AG10803 (cell line): Measurements from ENCODE around the gene HMGCLL1.
A peak's percentile ranks its signal among the peaks of the same experiment; 100 is the strongest.

Experiments
- DNase-seq: peaks from one replicate; pipeline ENCODE4 v3.0.0; 2010; ENCODE audit warnings: low read depth
- H3K4me3 ChIP-seq: 2 replicates; pipeline ENCODE4 v1.5.1; 2011; ENCODE audit warnings: mild to moderate bottlenecking, low read length, control low read depth
- CTCF ChIP-seq: conservative IDR thresholded peaks from 2 replicates; pipeline ENCODE4 v1.5.1; 2011; ENCODE audit warnings: mild to moderate bottlenecking, low read length, control low read depth, inconsistent platforms

Gene HMGCLL1

GRCh38 chr6:55449225-55449624 is 129.8 kb downstream of the HMGCLL1 start:
- no peak for DNase-seq
- no peak overlapping the region for H3K4me3 ChIP-seq
- TF ChIP-seq CTCF: no peak

DNA sequence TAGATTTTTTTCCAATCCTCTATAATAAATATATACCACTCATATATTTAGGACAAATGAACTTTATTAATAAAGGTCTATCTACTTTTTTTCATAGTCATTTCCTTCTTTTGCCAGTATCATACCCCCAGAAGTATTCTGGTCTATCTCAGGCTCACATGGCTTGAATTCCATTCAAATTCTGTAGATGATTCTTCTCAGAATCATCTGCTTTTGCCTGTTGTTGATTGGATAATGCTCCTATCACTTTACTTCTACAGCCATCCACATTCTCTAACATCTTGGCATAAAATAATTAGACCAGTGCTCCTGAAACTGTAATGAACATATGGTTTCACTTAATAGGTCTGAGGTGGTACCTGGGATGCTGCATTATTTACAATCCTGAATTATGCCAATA is 130.5 kb downstream of the HMGCLL1 start:
- DNase-seq: peak; percentile 26
- TF ChIP-seq CTCF: no peak

DNA sequence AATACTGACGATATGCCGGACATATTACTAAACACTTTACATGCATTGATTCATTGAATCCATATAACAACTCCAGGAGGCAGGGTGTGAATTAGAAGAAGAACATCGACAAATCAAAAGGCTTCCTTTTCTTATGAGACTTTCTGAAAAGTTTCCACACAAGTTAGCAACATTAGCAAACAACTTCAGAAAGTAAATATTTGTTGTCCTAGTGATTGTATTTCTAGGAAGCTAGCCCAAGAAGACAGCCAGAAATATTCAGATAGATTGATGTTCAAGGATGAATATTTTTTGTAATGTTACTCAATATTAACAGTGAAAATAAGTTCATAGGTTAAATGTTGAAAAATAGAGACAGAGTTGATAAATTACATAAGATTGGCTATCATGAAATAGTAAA is 131.1 kb downstream of the HMGCLL1 start:
- H3K4me3 ChIP-seq: no peak overlapping the region
- TF ChIP-seq CTCF: no peak
- DNase-seq: no peak

More for the DNA sequence above, 130.5 kb downstream of the HMGCLL1 start:
- H3K4me3 ChIP-seq: no peak overlapping the region

GRCh38 chr6:55445648-55446204 is 133.3 kb downstream of the HMGCLL1 start:
- H3K4me3 ChIP-seq: no peak overlapping the region
- peak; percentile 28 for DNase-seq
- TF ChIP-seq CTCF: peak; percentile 66

DNA sequence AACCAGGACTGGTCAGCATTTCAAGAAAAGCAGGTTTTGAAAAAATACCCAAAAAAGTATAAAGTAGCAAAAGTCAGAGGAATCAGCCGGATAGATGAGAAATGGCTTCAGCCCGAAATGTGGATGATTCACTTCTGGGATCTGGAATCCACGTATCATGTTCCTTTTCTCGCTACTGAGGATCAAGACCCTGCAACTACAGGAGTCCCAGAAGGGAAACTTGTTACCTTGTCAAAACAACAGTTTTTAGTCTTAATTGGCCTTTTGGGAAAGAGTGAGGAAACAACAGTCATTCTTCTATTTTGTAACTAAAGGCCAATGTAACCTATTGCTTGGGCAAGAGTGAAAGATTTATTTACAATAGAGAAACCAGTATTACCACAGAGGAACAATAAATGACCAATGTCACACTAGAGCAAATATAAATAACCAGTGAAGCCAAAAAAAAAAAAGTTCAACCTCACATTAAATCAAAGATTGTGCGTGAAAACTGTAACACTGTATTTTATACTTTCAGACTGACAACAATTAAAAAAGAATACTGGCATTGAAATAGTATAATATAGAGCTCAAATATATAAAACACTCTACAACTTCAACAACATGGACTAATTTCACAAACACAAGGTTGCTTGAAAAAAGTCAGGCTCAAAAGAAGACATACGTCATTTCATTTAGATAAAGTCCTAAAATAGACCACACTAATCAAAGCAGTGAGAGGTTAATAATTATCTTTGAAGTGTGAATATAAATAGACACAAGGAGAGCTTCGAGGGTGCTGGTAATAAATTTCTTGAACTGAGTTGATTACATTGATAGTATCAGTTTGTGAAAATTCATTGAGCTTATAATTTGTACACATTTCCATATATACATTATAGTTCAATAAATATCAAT is 135.5 kb downstream of the HMGCLL1 start:
- TF ChIP-seq CTCF: no peak
- no peak overlapping the region for H3K4me3 ChIP-seq
- no peak for DNase-seq

GRCh38 chr6:55438203-55438602 is 140.8 kb downstream of the HMGCLL1 start:
- TF ChIP-seq CTCF: no peak
- no peak for DNase-seq
- H3K4me3 ChIP-seq: no peak overlapping the region

DNA sequence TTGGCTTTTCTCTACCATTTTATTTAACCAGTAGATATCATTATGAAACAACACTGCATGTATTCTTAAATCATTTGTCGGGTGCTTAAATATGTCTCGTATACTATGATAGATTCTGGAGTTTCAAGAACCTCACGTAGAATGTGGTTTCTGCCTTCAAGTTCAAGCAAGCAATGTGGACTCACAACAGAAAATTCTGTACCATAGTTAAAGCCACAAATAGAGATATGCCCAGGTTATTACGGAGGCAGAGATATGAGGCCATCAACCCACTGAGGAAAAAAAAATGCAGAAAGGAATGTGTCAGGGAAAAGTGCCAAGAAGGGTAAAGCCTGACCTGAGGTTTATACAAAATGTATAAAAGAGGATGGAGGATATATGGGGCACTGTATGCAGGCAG is 141.9 kb downstream of the HMGCLL1 start:
- TF ChIP-seq CTCF: no peak
- DNase-seq: no peak
- no peak overlapping the region for H3K4me3 ChIP-seq
